K562 (cell line): ENCODE data around the gene TENM4. TPM values are rescaled to one million over a fixed set of nuclear protein-coding genes. Genes with fewer than 3 reads are reported as not detected.

ENCODE experiments used
- ATAC-seq: fragments of 200-7000 bp; cut with Tn5 transposase; 3 replicates; pipeline ENCODE4 v1.9.1; 2020; ENCODE audit warnings: moderate library complexity
- BruUV-seq: library from RNA; stranded (reverse); fragments of 400-500 nt; replicated peaks from 2 replicates; lab custom pipeline; 2021; lab: Mats Ljungman, UMichigan
- CTCF ChIA-PET: fragments of 300-600 bp; formaldehyde crosslinking; extraction: SDS; loops from one replicate; lab custom pipeline; 2021; ENCODE audit warnings: low intra/inter-chr PET ratio; lab: Yijun Ruan, JAX
- POLR2A ChIA-PET: fragments of 300-600, 350-650 bp; sonication (Branson Sonifier 250); formaldehyde crosslinking; extraction: SDS; loops from one replicate; lab custom pipeline; 2021; ENCODE audit warnings: antibody characterized with exemption, inconsistent platforms; lab: Yijun Ruan, JAX
- DNase-seq, 4 experiments: peaks; one replicate each; pipeline versions ENCODE4 v3.0.0 to v3.0.0-alpha.2; 2011 to 2018; ENCODE audit warnings: low spot score in 3 of 4, mixed read lengths in 3 of 4; ENCODE audit errors: extremely low read depth in 1 of 4
- FAIRE-seq: peaks from 2 replicates; lab custom pipeline; 2011; peaks lifted over from hg19 to GRCh38; lab: Jason Lieb, UNC
- H2AFZ ChIP-seq: 2 replicates; pipeline ENCODE4 v1.6.0; 2011; ENCODE audit warnings: low read depth, low read length, control low read depth, inconsistent platforms
- H3K27ac ChIP-seq: fragments of 200-600 bp; 3 replicates; pipeline ENCODE4 v1.8.0; 2011; ENCODE audit warnings: low read depth, mild to moderate bottlenecking, control low read depth, inconsistent platforms, low read length, moderate library complexity, mixed read lengths; ENCODE audit errors: extremely low read depth
- H3K27me3 ChIP-seq, 2 experiments: fragments of 300-600 bp in 1 of 2; 2 replicates in 1 of 2; 3 replicates in 1 of 2; pipeline versions ENCODE4 v1.6.0 to v1.8.0; 2011; ENCODE audit warnings: inconsistent platforms in 2 of 2, low read length in 2 of 2, mild to moderate bottlenecking in 1 of 2, mixed read lengths in 1 of 2, moderate library complexity in 1 of 2; ENCODE audit not compliant: control insufficient read depth in 2 of 2, insufficient read depth in 2 of 2
- H3K36me3 ChIP-seq: fragments of 300-600 bp; 3 replicates; pipeline ENCODE4 v1.8.0; 2011; ENCODE audit warnings: mild to moderate bottlenecking, low read length, inconsistent platforms; ENCODE audit not compliant: control insufficient read depth, insufficient read depth
- H3K4me1 ChIP-seq, 2 experiments: fragments of 200-600 bp in 1 of 2; replicated peaks in 1 of 2; 2 replicates in 1 of 2; 3 replicates in 1 of 2; pipeline versions ENCODE4 v1.5.1 to v1.8.0; 2011; ENCODE audit warnings: inconsistent platforms in 2 of 2, low read length in 2 of 2, mild to moderate bottlenecking in 1 of 2, mixed read lengths in 1 of 2, moderate library complexity in 1 of 2; ENCODE audit not compliant: control insufficient read depth in 2 of 2, insufficient read depth in 2 of 2
- H3K4me2 ChIP-seq: 2 replicates; pipeline ENCODE4 v1.6.1; 2011; ENCODE audit warnings: low read length, control low read depth, inconsistent platforms, mixed read lengths; ENCODE audit not compliant: insufficient read depth
- H3K4me3 ChIP-seq: fragments of 200-600 bp; sonication (generic), shearing (Covaris generic); 2 replicates; pipeline ENCODE4 v1.5.1; 2016; ENCODE audit warnings: control low read depth, inconsistent platforms
- H3K79me2 ChIP-seq: fragments of 200-600 bp; 3 replicates; pipeline ENCODE4 v1.8.0; 2011; ENCODE audit warnings: low read length, inconsistent platforms; ENCODE audit not compliant: control insufficient read depth, insufficient read depth
- H3K9ac ChIP-seq, 2 experiments: 2 replicates each; pipeline versions ENCODE4 v1.6.0 to v1.6.1; 2011; ENCODE audit warnings: low read depth in 2 of 2, low read length in 2 of 2, control low read depth in 1 of 2, inconsistent platforms in 1 of 2, mild to moderate bottlenecking in 1 of 2, mixed read lengths in 1 of 2; ENCODE audit not compliant: insufficient read depth in 1 of 2
- H3K9me1 ChIP-seq: one replicate; pipeline ENCODE4 v1.6.0; 2011; ENCODE audit warnings: inconsistent platforms, mild to moderate bottlenecking, low read length, moderate library complexity; ENCODE audit not compliant: control insufficient read depth, insufficient read depth
- H3K9me3 ChIP-seq: replicated peaks from 2 replicates; pipeline ENCODE4 v1.5.1; 2011; ENCODE audit warnings: low read depth, low read length, inconsistent platforms; ENCODE audit not compliant: control insufficient read depth, insufficient read depth
- H4K20me1 ChIP-seq: replicated peaks from 2 replicates; pipeline ENCODE4 v1.6.1; 2011; ENCODE audit warnings: low read length, inconsistent platforms, mixed read lengths; ENCODE audit not compliant: control insufficient read depth, insufficient read depth
- CBFA2T3 ChIP-seq: fragments of 450-650 bp; IDR thresholded peaks from 2 replicates; pipeline ENCODE4 v1.6.1; 2017
- CBFB ChIP-seq: sonication (generic); formaldehyde crosslinking; IDR thresholded peaks from 2 replicates; pipeline ENCODE4 v1.4.0; 2020; ENCODE audit warnings: mild to moderate bottlenecking, missing genetic modification reagents
- DACH1 ChIP-seq: fragments of 450-650 bp; IDR thresholded peaks from 2 replicates; pipeline ENCODE4 v1.6.1; 2018; ENCODE audit not compliant: partially characterized antibody
- KHSRP ChIP-seq: fragments of 450-650 bp; IDR thresholded peaks from 2 replicates; pipeline ENCODE4 v1.6.1; 2017
- KLF16 ChIP-seq: IDR thresholded peaks from 2 replicates; pipeline ENCODE4 v1.6.1; 2016; ENCODE audit warnings: antibody characterized with exemption
- LEF1 ChIP-seq: fragments of 450-650 bp; IDR thresholded peaks from 2 replicates; pipeline ENCODE4 v1.6.1; 2016; ENCODE audit warnings: mild to moderate bottlenecking
- PRPF4 ChIP-seq: fragments of 200-400 bp; formaldehyde crosslinking; IDR thresholded peaks from one replicate; pipeline ENCODE4 v1.6.1; 2017; ENCODE audit warnings: low read length, low read depth, mild to moderate bottlenecking; ENCODE audit not compliant: insufficient read depth, poor library complexity, severe bottlenecking
- SNAPC5 ChIP-seq: fragments of 250-450 bp; sonication (Bioruptor Pico); IDR thresholded peaks from 2 replicates; pipeline ENCODE4 v1.8.0; 2021; ENCODE audit warnings: moderate library complexity, mild to moderate bottlenecking, inconsistent platforms
- ZFPM2 ChIP-seq: fragments of 250-450 bp; sonication (Bioruptor Pico); IDR thresholded peaks from 2 replicates; pipeline ENCODE4 v1.5.1; 2022; ENCODE audit warnings: mild to moderate bottlenecking
- ZNF224 ChIP-seq: sonication (generic); formaldehyde crosslinking; IDR thresholded peaks from 2 replicates; pipeline ENCODE4 v1.8.0; 2022; ENCODE audit warnings: mild to moderate bottlenecking, missing genetic modification reagents
- WGBS: fragments of 100-300 bp; shearing (Covaris generic); methylation state at CpG from one replicate; pipeline ENCODE4 v1.1.6; 2016; ENCODE audit warnings: low coverage, mixed read lengths; ENCODE audit not compliant: insufficient coverage; ENCODE audit errors: missing lambda C conversion rate; 5-methylcytosine and 5-hydroxymethylcytosine counted together
- in situ Hi-C: fragments of 300-500 bp; cut with MboI; formaldehyde crosslinking; loops from 4 replicates; pipeline ENCODE4 v1.15.0; 2018; ENCODE audit warnings: inconsistent platforms, mixed read lengths
- intact Hi-C: fragments of 100-400 bp; cut with micrococcal nuclease; formaldehyde crosslinking; loops from 2 replicates; pipeline ENCODE4 v1.14.2; 2022
- polyA plus RNA-seq, 8 experiments: library from polyadenylated mRNA; depleted of rRNA in 4 of 8; stranded (reverse) in 5 of 8; unstranded in 3 of 8; fragments of >200 nt; fragmentation: Nextera tagmentation in 2 of 8; fragmentation: Illumina TruSeq in 1 of 8; extraction: Ambion mirVana in 2 of 8; extraction: Trizol in 1 of 8; gene quantifications; 2 replicates each; pipeline versions ENCODE4 v1.2.1 to v1.2.3, GENCODE V29; 2011 to 2014; ENCODE audit warnings: inconsistent platforms in 1 of 8, missing spikeins in 1 of 8
- total RNA-seq, 7 experiments: library from RNA; depleted of rRNA in 6 of 7; stranded (reverse); fragments of >200 nt in 6 of 7; fragmentation: Illumina TruSeq in 2 of 7; extraction: Trizol in 2 of 7; gene quantifications; 2 replicates each; pipeline versions ENCODE4 v1.2.1 to v1.2.3, GENCODE V29; 2011 to 2021; ENCODE audit warnings: low replicate concordance in 1 of 7
- TF ChIP-seq, protein P1 (sequence below): fragments of 200-400 bp; formaldehyde crosslinking; IDR thresholded peaks from 2 replicates; pipeline ENCODE4 v1.6.1; 2017; ENCODE audit warnings: mild to moderate bottlenecking, low read depth, low read length, moderate library complexity
- TF ChIP-seq, protein P2 (sequence below): fragments of 250-450 bp; sonication (Bioruptor Pico); IDR thresholded peaks from 2 replicates; pipeline ENCODE4 v1.4.0; 2020; ENCODE audit warnings: mild to moderate bottlenecking, moderate library complexity
- TF ChIP-seq, protein P3 (sequence below): fragments of 150-350 bp; IDR thresholded peaks from 2 replicates; pipeline ENCODE4 v1.6.1; 2014; ENCODE audit warnings: low read depth, mild to moderate bottlenecking, low read length, borderline replicate concordance
- TF ChIP-seq, protein P4 (sequence below), 2 experiments: fragments of 450-650 bp in 1 of 2; sonication (generic) in 1 of 2; formaldehyde crosslinking; conservative IDR thresholded peaks; 2 replicates each; pipeline versions ENCODE4 v1.4.0 to v1.8.1; 2020 to 2022; ENCODE audit warnings: mild to moderate bottlenecking in 1 of 2, missing genetic modification reagents in 1 of 2

TENM4 gene
- total and polyA plus RNA-seq, 9 of the 15 experiments (the other 6 are each of a cell fraction or from before 2014, with no cell fraction given), result 0.16 TPM; not detected in 8

GRCh38 chr11:78768971-78769370 is 671.9 kb downstream of the TENM4 start:
- peaks cover 0 to 4% of the 10 kb centered on the region in 2 experiments; a peak in 1 of 5 replicates for H3K27me3 ChIP-seq
- no peak for TF ChIP-seq ZFPM2 (CRISPR knock-in tag)
- TF ChIP-seq LEF1, result no peak
- no peak for TF ChIP-seq KLF16
- TF ChIP-seq, protein P1, sequence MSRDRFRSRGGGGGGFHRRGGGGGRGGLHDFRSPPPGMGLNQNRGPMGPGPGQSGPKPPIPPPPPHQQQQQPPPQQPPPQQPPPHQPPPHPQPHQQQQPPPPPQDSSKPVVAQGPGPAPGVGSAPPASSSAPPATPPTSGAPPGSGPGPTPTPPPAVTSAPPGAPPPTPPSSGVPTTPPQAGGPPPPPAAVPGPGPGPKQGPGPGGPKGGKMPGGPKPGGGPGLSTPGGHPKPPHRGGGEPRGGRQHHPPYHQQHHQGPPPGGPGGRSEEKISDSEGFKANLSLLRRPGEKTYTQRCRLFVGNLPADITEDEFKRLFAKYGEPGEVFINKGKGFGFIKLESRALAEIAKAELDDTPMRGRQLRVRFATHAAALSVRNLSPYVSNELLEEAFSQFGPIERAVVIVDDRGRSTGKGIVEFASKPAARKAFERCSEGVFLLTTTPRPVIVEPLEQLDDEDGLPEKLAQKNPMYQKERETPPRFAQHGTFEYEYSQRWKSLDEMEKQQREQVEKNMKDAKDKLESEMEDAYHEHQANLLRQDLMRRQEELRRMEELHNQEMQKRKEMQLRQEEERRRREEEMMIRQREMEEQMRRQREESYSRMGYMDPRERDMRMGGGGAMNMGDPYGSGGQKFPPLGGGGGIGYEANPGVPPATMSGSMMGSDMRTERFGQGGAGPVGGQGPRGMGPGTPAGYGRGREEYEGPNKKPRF, result no peak
- no peak for TF ChIP-seq DACH1
- TF ChIP-seq, protein P2, sequence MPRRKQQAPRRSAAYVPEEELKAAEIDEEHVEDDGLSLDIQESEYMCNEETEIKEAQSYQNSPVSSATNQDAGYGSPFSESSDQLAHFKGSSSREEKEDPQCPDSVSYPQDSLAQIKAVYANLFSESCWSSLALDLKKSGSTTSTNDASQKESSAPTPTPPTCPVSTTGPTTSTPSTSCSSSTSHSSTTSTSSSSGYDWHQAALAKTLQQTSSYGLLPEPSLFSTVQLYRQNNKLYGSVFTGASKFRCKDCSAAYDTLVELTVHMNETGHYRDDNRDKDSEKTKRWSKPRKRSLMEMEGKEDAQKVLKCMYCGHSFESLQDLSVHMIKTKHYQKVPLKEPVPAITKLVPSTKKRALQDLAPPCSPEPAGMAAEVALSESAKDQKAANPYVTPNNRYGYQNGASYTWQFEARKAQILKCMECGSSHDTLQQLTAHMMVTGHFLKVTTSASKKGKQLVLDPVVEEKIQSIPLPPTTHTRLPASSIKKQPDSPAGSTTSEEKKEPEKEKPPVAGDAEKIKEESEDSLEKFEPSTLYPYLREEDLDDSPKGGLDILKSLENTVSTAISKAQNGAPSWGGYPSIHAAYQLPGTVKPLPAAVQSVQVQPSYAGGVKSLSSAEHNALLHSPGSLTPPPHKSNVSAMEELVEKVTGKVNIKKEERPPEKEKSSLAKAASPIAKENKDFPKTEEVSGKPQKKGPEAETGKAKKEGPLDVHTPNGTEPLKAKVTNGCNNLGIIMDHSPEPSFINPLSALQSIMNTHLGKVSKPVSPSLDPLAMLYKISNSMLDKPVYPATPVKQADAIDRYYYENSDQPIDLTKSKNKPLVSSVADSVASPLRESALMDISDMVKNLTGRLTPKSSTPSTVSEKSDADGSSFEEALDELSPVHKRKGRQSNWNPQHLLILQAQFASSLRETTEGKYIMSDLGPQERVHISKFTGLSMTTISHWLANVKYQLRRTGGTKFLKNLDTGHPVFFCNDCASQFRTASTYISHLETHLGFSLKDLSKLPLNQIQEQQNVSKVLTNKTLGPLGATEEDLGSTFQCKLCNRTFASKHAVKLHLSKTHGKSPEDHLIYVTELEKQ (CRISPR knock-in tag), result no peak
- TF ChIP-seq PRPF4, result no peak
- TF ChIP-seq, protein P3, sequence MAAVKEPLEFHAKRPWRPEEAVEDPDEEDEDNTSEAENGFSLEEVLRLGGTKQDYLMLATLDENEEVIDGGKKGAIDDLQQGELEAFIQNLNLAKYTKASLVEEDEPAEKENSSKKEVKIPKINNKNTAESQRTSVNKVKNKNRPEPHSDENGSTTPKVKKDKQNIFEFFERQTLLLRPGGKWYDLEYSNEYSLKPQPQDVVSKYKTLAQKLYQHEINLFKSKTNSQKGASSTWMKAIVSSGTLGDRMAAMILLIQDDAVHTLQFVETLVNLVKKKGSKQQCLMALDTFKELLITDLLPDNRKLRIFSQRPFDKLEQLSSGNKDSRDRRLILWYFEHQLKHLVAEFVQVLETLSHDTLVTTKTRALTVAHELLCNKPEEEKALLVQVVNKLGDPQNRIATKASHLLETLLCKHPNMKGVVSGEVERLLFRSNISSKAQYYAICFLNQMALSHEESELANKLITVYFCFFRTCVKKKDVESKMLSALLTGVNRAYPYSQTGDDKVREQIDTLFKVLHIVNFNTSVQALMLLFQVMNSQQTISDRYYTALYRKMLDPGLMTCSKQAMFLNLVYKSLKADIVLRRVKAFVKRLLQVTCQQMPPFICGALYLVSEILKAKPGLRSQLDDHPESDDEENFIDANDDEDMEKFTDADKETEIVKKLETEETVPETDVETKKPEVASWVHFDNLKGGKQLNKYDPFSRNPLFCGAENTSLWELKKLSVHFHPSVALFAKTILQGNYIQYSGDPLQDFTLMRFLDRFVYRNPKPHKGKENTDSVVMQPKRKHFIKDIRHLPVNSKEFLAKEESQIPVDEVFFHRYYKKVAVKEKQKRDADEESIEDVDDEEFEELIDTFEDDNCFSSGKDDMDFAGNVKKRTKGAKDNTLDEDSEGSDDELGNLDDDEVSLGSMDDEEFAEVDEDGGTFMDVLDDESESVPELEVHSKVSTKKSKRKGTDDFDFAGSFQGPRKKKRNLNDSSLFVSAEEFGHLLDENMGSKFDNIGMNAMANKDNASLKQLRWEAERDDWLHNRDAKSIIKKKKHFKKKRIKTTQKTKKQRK, result no peak
- no peak for TF ChIP-seq CBFB
- TF ChIP-seq KHSRP, result no peak
- TF ChIP-seq ZNF224 (CRISPR knock-in tag), result no peak
- TF ChIP-seq CBFA2T3, result no peak
- TF ChIP-seq, protein P4, sequence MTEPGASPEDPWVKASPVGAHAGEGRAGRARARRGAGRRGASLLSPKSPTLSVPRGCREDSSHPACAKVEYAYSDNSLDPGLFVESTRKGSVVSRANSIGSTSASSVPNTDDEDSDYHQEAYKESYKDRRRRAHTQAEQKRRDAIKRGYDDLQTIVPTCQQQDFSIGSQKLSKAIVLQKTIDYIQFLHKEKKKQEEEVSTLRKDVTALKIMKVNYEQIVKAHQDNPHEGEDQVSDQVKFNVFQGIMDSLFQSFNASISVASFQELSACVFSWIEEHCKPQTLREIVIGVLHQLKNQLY (CRISPR knock-in tag; conservative IDR thresholded peaks at IDR 0.05), result no peak
- TF ChIP-seq SNAPC5 (CRISPR knock-in tag), result no peak

More at GRCh38 chr11:78768971-78769370, 671.9 kb downstream of the TENM4 start:
- no peak overlapping the region for H2AFZ ChIP-seq
- no peak for DNase-seq
- no peak overlapping the region for H3K27ac ChIP-seq
- no peak for ATAC-seq
- ChIA-PET CTCF (no interaction called here), POLR2A (no interaction called here)
- H3K9ac ChIP-seq, result no peak overlapping the region
- H3K9me1 ChIP-seq, result no peaks in the 10 kb centered on the region
- no peaks in the 10 kb centered on the region for H4K20me1 ChIP-seq
- in situ Hi-C loops (no loop called here), intact Hi-C loops (no loop called here)
- WGBS, result 0% methylated on average over 5 of the region's 5 CpGs
- no peak for FAIRE-seq
- no TSS peak for BruUV-seq
- no peaks in the 10 kb centered on the region for H3K4me1 ChIP-seq
- no peaks in the 10 kb centered on the region for H3K36me3 ChIP-seq
- no peak overlapping the region for H3K4me3 ChIP-seq
- no peaks in the 10 kb centered on the region for H3K79me2 ChIP-seq
- H3K9me3 ChIP-seq, result no peaks in the 10 kb centered on the region
- H3K4me2 ChIP-seq, result no peak overlapping the region
